Measurements from ENCODE around the gene PID1.

GRCh38 chr2:229220254-229220653 is 50.8 kb downstream of the PID1 start:
- no peak for TF ChIP-seq EGR1 (IDR thresholded peaks at IDR 0.05; ENCODE audit: low read depth)
- TF ChIP-seq ELF1 (IDR thresholded peaks at IDR 0.05; ENCODE audit: borderline replicate concordance, low read depth): no peak
- no peak for TF ChIP-seq EZH2phosphoT487 (IDR thresholded peaks at IDR 0.05; ENCODE audit: borderline replicate concordance)
- no peak for TF ChIP-seq POLR2AphosphoS5 (IDR thresholded peaks at IDR 0.05; ENCODE audit: low read depth, low read length)
- TF ChIP-seq CTCF (IDR thresholded peaks at IDR 0.05 in 2 of 3, conservative IDR thresholded peaks at IDR 0.05 in 1 of 3; ENCODE audit: borderline replicate concordance in 1 of 3, insufficient read depth in 1 of 3, low read depth in 2 of 3, low read length in 2 of 3): no peak

Measured in HCT116 (cell line).